Neural cell (in vitro differentiated cells): ENCODE results near the gene GMPR2.

ENCODE experiments used
- CTCF ChIP-seq: fragments of 450-650 bp; IDR thresholded peaks from 2 replicates; pipeline ENCODE4 v1.5.1; 2014; ENCODE audit warnings: antibody characterized with exemption, mild to moderate bottlenecking, moderate library complexity; ENCODE audit not compliant: poor library complexity, severe bottlenecking
- MXI1 ChIP-seq: fragments of 450-650 bp; conservative IDR thresholded peaks from 2 replicates; pipeline ENCODE4 v1.6.1; 2014; ENCODE audit warnings: antibody characterized with exemption, mild to moderate bottlenecking; ENCODE audit not compliant: poor library complexity, severe bottlenecking
- POLR2AphosphoS5 ChIP-seq: IDR thresholded peaks from 2 replicates; pipeline ENCODE4 v1.6.1; 2012

- TF ChIP-seq CTCF (no peak), MXI1 (no peak), POLR2AphosphoS5 (no peak)
Measured at GRCh38 chr14:24238123-24238522, 5.4 kb downstream of the GMPR2 start.
